Activated CD4-positive, alpha-beta T cell treated with anti-CD3 and anti-CD28 coated beads, Interleukin-10, Interleukin-2, amounts not matched to agents 100 ng/mL and 50 ng/mL, durations not matched to agents 16 hours and 8 hours (primary cell): ENCODE data around the gene SFMBT1.

Experiments used
- DNase-seq: peaks from one replicate; pipeline ENCODE4 v3.0.0-alpha.2; 2020

Gene SFMBT1

GRCh38 chr3:52880047-52880446, 165.8 kb downstream of the SFMBT1 start:
- no peak for DNase-seq

DNA sequence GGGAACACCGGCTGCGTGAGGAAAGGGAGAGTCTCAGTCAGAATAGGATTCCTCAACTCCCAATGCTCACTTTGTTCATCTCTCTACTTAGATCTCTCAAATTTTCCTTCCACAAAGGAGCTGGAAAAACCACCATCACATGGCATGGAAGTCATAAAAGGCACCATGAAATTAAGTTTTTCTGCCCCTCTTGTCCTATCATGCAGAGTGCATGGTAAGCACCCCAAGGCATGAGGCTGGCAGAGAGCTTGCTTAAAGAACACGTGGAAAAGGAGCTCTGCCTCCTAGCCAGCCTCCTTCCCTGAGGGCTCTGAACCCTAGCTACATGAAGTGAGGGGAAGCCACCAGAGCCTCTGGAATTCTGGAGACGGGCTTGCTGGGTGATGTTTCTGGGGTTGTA, 166.3 kb downstream of the SFMBT1 start:
- no peak for DNase-seq

GRCh38 chr3:52879090-52879489, 166.8 kb downstream of the SFMBT1 start:
- DNase-seq = no peak

DNA sequence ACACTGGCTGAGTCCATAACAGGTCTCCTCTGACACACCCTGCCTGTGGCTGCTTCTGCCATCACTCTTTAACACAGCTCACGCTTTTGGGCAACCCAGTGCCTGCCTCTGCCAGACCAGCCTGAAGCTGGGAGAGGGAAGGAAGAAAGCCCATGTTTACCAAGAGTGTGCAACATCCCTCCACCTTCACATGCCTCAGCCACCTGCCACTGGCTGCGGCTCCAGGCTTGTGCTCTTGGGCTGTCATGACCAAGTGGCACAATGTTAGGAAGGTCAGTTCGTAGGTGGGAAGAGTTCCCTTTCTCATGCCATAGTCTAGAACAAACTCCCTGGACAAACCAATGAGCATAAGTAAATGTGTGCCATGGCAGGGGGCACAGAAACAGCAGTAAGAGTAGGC, 168.8 kb downstream of the SFMBT1 start:
- no peak for DNase-seq

- DNase-seq = peak; percentile 11
These were observed 170.8 kb downstream of the SFMBT1 start for GRCh38 chr3:52874864-52875587.

- DNase-seq = no peak
These were observed 171.6 kb downstream of the SFMBT1 start for GRCh38 chr3:52874160-52874701.

DNA sequence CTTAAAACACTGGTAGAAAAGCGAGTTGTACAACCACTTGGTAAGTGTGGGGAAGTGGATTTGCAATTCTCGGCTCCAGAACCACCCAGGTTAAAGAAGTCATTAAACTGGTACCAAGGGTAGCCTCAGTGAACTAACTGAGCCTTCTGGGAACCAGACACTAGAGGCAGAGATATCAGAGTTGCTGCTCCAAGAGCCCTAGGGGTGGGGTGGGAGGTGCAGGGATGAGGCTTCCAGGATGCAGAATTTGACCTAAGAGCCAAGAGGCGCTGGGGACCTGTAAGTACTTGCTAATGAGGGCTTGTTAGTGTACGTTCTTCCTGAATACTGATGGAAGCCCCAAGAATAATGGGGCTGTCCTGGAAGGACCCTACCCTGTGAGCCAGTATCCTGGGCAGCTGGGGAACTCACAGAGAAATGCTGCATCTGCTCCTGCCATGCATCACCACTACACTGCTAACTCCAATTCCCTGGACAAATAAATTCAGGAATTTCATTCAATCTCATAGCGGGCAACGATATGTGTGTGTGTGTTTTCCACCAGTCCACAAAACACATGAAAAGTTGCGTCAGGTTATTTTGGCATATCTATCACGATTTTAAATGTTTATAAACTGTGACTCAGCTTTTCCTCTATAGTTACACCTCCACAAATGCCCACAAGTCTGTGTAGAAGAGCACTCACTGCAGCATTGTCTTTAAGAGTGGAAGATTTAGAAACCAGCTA, 172.3 kb downstream of the SFMBT1 start:
- peak; percentile 17 for DNase-seq

DNA sequence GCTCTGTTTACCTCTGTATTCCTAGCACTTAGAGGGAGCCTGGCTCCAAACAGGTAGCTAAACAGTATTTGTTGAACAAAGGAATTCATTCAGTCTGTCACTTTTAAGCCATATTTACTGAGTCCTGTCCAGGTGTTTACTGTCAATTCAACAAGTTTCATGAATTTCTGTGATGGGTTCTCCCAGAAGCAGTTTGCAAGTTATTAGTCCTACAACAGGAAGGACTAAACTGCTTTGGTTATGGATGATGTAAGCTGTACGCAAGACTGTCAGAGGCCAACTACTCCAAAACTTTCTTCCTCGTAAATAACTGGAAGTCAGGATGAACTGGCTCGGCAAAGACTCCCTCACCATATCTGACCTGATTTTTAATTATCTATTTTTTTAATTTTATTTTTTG, 173.6 kb downstream of the SFMBT1 start:
- no peak for DNase-seq

DNA sequence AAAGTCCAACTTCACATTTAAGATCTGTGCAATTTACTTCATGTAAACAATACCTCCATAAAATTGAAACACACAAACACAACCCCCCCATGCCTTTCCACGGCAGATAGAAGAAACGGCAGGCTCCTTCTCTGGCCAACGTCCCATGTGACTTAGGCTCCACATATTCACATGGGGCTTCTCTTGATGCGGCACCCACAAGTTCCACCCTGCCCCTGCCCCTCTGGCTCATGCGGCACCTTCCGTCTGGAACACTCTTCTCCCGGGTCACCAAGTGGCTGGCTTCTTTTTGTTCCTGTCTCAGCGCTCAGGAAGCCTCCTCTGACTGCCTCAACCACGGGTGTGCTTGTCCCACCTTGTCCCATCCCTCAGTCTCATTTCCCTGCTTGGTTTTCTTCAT, 174.1 kb downstream of the SFMBT1 start:
- DNase-seq = no peak

DNA sequence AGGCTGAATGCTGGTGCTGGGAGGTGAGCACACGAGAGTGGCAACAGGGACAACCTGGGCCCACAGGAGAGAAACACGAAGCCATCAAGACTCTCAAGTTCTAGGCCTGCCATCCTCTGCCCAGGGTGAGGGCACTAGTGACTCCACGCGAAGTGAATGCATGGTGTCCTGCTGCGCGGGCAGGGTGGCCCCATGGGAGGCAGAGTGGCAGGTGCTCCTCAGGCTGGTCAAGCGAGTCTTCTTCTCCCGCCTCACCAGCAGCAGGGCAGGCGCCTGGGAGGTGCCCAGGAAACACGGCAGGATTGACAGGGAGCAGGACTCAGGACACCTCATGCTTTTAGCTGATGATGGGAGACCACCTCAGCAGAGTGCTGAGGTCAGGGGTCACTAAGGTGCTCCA, 175.4 kb downstream of the SFMBT1 start:
- no peak for DNase-seq

DNA sequence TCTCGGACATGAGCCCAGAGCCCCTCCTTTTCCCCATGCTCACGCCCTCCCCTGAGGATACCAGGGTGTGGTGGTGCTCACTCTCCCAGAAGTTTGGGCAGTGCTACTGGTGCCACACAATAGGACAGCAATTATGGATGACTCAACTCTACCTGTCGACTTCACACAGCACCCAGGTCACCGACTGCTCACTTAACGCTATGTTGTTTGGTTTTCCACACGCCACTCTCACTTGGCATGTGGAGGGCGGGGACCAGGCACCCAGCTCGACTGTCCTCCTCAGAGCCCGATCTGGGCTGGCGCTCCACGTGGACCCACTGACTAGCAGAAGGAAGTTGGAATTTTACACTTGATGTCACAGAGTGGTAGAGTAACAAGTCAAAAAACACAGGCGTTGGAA, 179.4 kb downstream of the SFMBT1 start:
- no peak for DNase-seq

- DNase-seq = no peak
These were observed 179.9 kb downstream of the SFMBT1 start for GRCh38 chr3:52865994-52866393.

GRCh38 chr3:52860424-52860768, 185.5 kb downstream of the SFMBT1 start:
- no peak for DNase-seq

GRCh38 chr3:52859686-52860423, 186.0 kb downstream of the SFMBT1 start:
- no peak for DNase-seq

GRCh38 chr3:52857864-52858263, 188.0 kb downstream of the SFMBT1 start:
- DNase-seq = no peak

DNA sequence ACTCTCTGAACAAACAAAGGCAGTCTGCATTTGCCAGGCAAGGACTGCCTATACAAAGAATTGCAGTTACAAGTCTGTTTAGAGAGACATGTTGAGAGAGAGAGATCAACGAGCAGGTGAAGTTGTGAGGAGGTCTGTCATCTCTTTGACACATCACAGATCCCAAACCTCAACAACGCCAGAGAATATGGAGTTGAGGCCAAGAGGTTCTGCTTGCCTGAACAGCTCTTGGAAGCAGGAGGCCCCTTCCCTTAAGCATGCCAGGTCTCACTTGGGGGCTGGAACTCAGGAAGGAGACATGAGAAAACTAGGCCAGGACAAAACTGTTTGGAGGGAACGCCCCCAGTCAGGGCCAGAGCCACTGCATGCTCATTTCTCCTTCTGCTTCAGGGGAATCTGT, 188.7 kb downstream of the SFMBT1 start:
- DNase-seq = no peak

DNA sequence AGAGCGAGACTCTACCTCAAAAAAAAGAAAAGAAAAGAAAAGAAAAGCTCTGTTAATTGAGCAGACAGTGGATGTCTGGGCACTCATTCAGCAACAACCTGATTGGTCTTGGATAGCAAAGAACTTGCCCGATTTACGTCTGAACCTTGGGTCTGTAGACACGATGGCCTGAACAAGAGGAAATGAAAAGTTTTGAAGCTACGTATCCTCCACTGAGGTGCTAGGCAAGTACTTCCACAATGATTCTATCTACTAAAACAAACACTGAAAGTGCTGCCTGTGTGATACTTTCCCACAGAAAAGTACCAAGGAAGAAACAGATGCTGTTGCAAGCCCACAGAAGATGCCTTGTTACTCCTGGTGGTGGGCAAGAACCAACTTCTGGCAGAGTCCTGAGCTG, 189.2 kb downstream of the SFMBT1 start:
- DNase-seq = no peak

DNA sequence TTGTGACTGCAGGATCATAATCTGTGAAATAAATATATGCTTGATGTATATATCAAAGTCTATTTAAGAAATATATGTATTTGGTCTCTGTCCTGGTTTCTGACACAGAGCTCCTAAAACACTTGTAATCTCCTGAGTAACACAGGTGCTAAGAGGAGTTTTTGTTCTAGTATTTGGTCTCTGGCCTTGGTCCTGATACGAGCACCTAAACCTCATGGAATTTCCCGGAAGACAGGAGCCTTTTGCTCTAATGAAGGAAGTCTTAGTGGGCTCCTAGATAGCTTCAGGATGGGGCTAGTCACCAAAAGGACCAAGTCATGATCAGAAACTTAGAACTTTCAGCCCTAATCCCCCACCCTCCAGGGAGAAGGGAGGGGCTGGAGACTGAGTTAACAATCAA, 191.9 kb downstream of the SFMBT1 start:
- DNase-seq = no peak
